Upper lobe of left lung (tissue), 4 donors: ENCODE measurements around the gene PDGFA.

Experiments used
- CTCF ChIP-seq, 6 experiments: fragments of 450-650 bp in 4 of 6; fragments of 200-600 bp in 2 of 6; sonication (generic) in 2 of 6; IDR thresholded peaks; one replicate each; pipeline ENCODE4 v1.5.1; 2016 to 2019; ENCODE audit warnings: antibody characterized with exemption in 6 of 6
- POLR2A ChIP-seq, 4 donors: fragments of 450-650 bp; IDR thresholded peaks; one replicate each; pipeline ENCODE4 v1.5.1; 2016 to 2017; ENCODE audit warnings: antibody characterized with exemption in 4 of 4, mild to moderate bottlenecking in 2 of 4

GRCh38 chr7:568031-568951 is 48.6 kb upstream of the PDGFA start:
- TF ChIP-seq CTCF (IDR thresholded peaks at IDR 0.05) (no peak), POLR2A (IDR thresholded peaks at IDR 0.05) (no peak)
